ENCODE results near the gene TRIM75. TPM values are rescaled to one million over a fixed set of nuclear protein-coding genes. Genes with fewer than 3 reads are reported as not detected.
"Not testable (repeated sequence)": the region's sequence is repeated elsewhere in the genome, so short reads cannot be mapped to it uniquely, and the experiment has no call there.

The TRIM75 gene
- total RNA-seq, 2 experiments from 2014 or later = not detected

- Histone ChIP-seq H3K27ac (ENCODE audit: low read depth in 1 of 2, low read length in 2 of 2) (no peak overlapping the region), H3K36me3 (ENCODE audit: insufficient read depth, low read length) (peaks cover 13% of the 10 kb centered on the region), H3K4me1 (ENCODE audit: insufficient read depth, low read length) (no peaks in the 10 kb centered on the region), H3K9me3 (ENCODE audit: control insufficient read depth in 1 of 2, insufficient read depth in 1 of 2, low read length in 2 of 2) (no peaks in the 10 kb centered on the region), H3K4me3 (ENCODE audit: low read length) (no peak overlapping the region), H3K27me3 (ENCODE audit: control insufficient read depth in 1 of 2, insufficient read depth in 2 of 2, low read length in 2 of 2) (no peaks in the 10 kb centered on the region)
- peaks cover 57% of the 10 kb centered on the region for H3K36me3 Mint-ChIP-seq (ENCODE audit: low read depth)
- H3K9me3 Mint-ChIP-seq = no peaks in the 10 kb centered on the region
- no peak overlapping the region for H3K27ac Mint-ChIP-seq
- ChIA-PET CTCF (no interaction called here), POLR2A (no interaction called here)
- H3K4me3 Mint-ChIP-seq = no peak overlapping the region
- intact Hi-C loops (cut with DNase I, micrococcal nuclease) = no loop called here
- DNase-seq = no peak
- no peaks in the 10 kb centered on the region for H3K27me3 Mint-ChIP-seq
- TF ChIP-seq CTCF (IDR thresholded peaks at IDR 0.05) = no peak
- ATAC-seq (ENCODE audit: poor library complexity) = no peak
- no peaks in the 10 kb centered on the region for H3K4me1 Mint-ChIP-seq (ENCODE audit: low read depth)
Measured at GRCh38 chr4:165079476-165079875, 25.8 kb downstream of the TRIM75 start.

GRCh38 chr4:165084787-165085186 lies 31.1 kb downstream of the TRIM75 start:
- ATAC-seq (ENCODE audit: poor library complexity); intact Hi-C loops (cut with DNase I, micrococcal nuclease): not testable (repeated sequence)
- CTCF ChIA-PET = interaction anchor here (0.7 kb wide), 1 partner anchor 153 kb away, joined by 4 read pairs; no protein-coding TSS in a partner anchor

GRCh38 chr4:165085946-165086345 lies 32.3 kb downstream of the TRIM75 start:
- no peak for TF ChIP-seq CTCF (IDR thresholded peaks at IDR 0.05)
- Histone ChIP-seq H3K9me3 (ENCODE audit: control insufficient read depth in 1 of 2, insufficient read depth in 1 of 2, low read length in 2 of 2) (no peaks in the 10 kb centered on the region), H3K27ac (ENCODE audit: low read depth in 1 of 2, low read length in 2 of 2) (no peak overlapping the region), H3K4me1 (ENCODE audit: insufficient read depth, low read length) (no peaks in the 10 kb centered on the region), H3K4me3 (ENCODE audit: low read length) (no peak overlapping the region), H3K36me3 (ENCODE audit: insufficient read depth, low read length) (peaks cover 32% of the 10 kb centered on the region), H3K27me3 (ENCODE audit: control insufficient read depth in 1 of 2, insufficient read depth in 2 of 2, low read length in 2 of 2) (no peaks in the 10 kb centered on the region)
- H3K27ac Mint-ChIP-seq = no peak overlapping the region
- H3K4me3 Mint-ChIP-seq = no peak overlapping the region
- DNase-seq (no peak), ATAC-seq (ENCODE audit: poor library complexity) (no peak)
- peaks cover 47% of the 10 kb centered on the region for H3K36me3 Mint-ChIP-seq (ENCODE audit: low read depth)
- H3K4me1 Mint-ChIP-seq (ENCODE audit: low read depth) = no peaks in the 10 kb centered on the region
- H3K9me3 Mint-ChIP-seq = no peaks in the 10 kb centered on the region
- ChIA-PET POLR2A (no interaction called here), CTCF (interaction anchor here (0.8 kb wide), 1 partner anchor 11 kb away, joined by 3 read pairs; no protein-coding TSS in a partner anchor)
- H3K27me3 Mint-ChIP-seq = no peaks in the 10 kb centered on the region
- intact Hi-C loops (cut with DNase I, micrococcal nuclease) = no loop called here

More at GRCh38 chr4:165084787-165085186, 31.1 kb downstream of the TRIM75 start:
- H3K27ac ChIP-seq (ENCODE audit: low read depth in 1 of 2, low read length in 2 of 2); POLR2A ChIA-PET; H3K9me3 ChIP-seq (ENCODE audit: control insufficient read depth in 1 of 2, insufficient read depth in 1 of 2, low read length in 2 of 2); H3K4me3 ChIP-seq (ENCODE audit: low read length); H3K4me1 Mint-ChIP-seq (ENCODE audit: low read depth); DNase-seq; H3K27me3 Mint-ChIP-seq; H3K9me3 Mint-ChIP-seq; H3K27me3 ChIP-seq (ENCODE audit: control insufficient read depth in 1 of 2, insufficient read depth in 2 of 2, low read length in 2 of 2); H3K4me3 Mint-ChIP-seq; H3K27ac Mint-ChIP-seq; H3K4me1 ChIP-seq (ENCODE audit: insufficient read depth, low read length): not testable (repeated sequence)
- peaks cover 35% of the 10 kb centered on the region for H3K36me3 ChIP-seq (ENCODE audit: insufficient read depth, low read length)
- H3K36me3 Mint-ChIP-seq (ENCODE audit: low read depth) = peaks cover 51% of the 10 kb centered on the region

GRCh38 chr4:165088366-165088765 lies 34.7 kb downstream of the TRIM75 start:
- no peaks in the 10 kb centered on the region for H3K9me3 ChIP-seq (ENCODE audit: control insufficient read depth in 1 of 2, insufficient read depth in 1 of 2, low read length in 2 of 2)
- POLR2A ChIA-PET = no interaction called here
- DNase-seq (no peak), ATAC-seq (ENCODE audit: poor library complexity) (no peak)
- intact Hi-C loops (cut with DNase I, micrococcal nuclease) = no loop called here
- H3K27ac Mint-ChIP-seq = no peak overlapping the region
- no peaks in the 10 kb centered on the region for H3K27me3 Mint-ChIP-seq
- CTCF ChIA-PET = no interaction called here
- H3K27me3 ChIP-seq (ENCODE audit: control insufficient read depth in 1 of 2, insufficient read depth in 2 of 2, low read length in 2 of 2) = no peaks in the 10 kb centered on the region
- no peak for TF ChIP-seq CTCF (IDR thresholded peaks at IDR 0.05)
- H3K36me3 ChIP-seq (ENCODE audit: insufficient read depth, low read length) = peaks cover 33% of the 10 kb centered on the region
- H3K36me3 Mint-ChIP-seq (ENCODE audit: low read depth) = peaks cover 66% of the 10 kb centered on the region
- no peaks in the 10 kb centered on the region for H3K4me1 ChIP-seq (ENCODE audit: insufficient read depth, low read length)
- no peak overlapping the region for H3K27ac ChIP-seq (ENCODE audit: low read depth in 1 of 2, low read length in 2 of 2)
- no peaks in the 10 kb centered on the region for H3K9me3 Mint-ChIP-seq
- no peak overlapping the region for H3K4me3 Mint-ChIP-seq
- no peaks in the 10 kb centered on the region for H3K4me1 Mint-ChIP-seq (ENCODE audit: low read depth)
- no peak overlapping the region for H3K4me3 ChIP-seq (ENCODE audit: low read length)

- ATAC-seq (ENCODE audit: poor library complexity); H3K4me3 ChIP-seq (ENCODE audit: low read length); H3K4me1 Mint-ChIP-seq (ENCODE audit: low read depth); POLR2A ChIA-PET; H3K4me3 Mint-ChIP-seq; H3K27ac ChIP-seq (ENCODE audit: low read depth in 1 of 2, low read length in 2 of 2); DNase-seq; H3K4me1 ChIP-seq (ENCODE audit: insufficient read depth, low read length); H3K27me3 ChIP-seq (ENCODE audit: control insufficient read depth in 1 of 2, insufficient read depth in 2 of 2, low read length in 2 of 2); H3K9me3 Mint-ChIP-seq; H3K27ac Mint-ChIP-seq; H3K9me3 ChIP-seq (ENCODE audit: control insufficient read depth in 1 of 2, insufficient read depth in 1 of 2, low read length in 2 of 2); CTCF ChIA-PET; H3K27me3 Mint-ChIP-seq: not testable (repeated sequence)
- peaks cover 32% of the 10 kb centered on the region for H3K36me3 ChIP-seq (ENCODE audit: insufficient read depth, low read length)
- H3K36me3 Mint-ChIP-seq (ENCODE audit: low read depth) = peaks cover 55% of the 10 kb centered on the region
- intact Hi-C loops (cut with DNase I, micrococcal nuclease) = loop anchor here in 1 of 2 experiments (10.0 kb wide), 1 partner anchor 1537 kb away; no protein-coding TSS in a partner anchor
Measured at GRCh38 chr4:165092187-165092586, 38.5 kb downstream of the TRIM75 start.

Data from CD4-positive, alpha-beta T cell (primary cell).